Umbilical cord (tissue), 2 donors: ENCODE data around the gene PNLIP. TPM values are rescaled to one million over a fixed set of nuclear protein-coding genes. Genes with fewer than 3 reads are reported as not detected.

Source experiments
- DNase-seq: peaks from one replicate; pipeline ENCODE4 v3.0.0-alpha.2; 2015; ENCODE audit warnings: low spot score
- total RNA-seq: library from RNA; depleted of rRNA; stranded (reverse); fragments of >200 nt; gene quantifications from one replicate; pipeline ENCODE4 v1.2.3, GENCODE V29; 2014; ENCODE audit warnings: low replicate concordance; ENCODE audit not compliant: insufficient read depth

Gene PNLIP
- total RNA-seq, 1 donor from 2014 or later = 0.72 TPM

DNA sequence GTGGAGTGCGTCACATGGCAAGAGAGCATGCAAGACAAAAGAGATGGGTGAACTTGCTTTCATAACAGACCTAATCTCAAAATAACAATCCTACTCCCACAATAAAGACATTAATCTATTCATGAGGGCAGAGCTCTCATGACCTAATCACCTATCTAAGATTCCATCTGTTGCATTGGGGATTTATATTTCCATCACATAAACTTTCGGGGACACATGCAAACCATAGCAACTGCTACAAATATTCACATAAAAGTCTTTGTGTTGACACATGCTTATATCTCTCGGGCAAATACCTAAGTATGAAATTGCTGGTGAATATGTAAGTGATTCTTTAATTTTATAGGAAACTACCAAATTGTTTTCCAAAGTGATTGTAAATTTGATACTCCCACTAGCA lies 29.1 kb downstream of the PNLIP start:
- no peak for DNase-seq

DNA sequence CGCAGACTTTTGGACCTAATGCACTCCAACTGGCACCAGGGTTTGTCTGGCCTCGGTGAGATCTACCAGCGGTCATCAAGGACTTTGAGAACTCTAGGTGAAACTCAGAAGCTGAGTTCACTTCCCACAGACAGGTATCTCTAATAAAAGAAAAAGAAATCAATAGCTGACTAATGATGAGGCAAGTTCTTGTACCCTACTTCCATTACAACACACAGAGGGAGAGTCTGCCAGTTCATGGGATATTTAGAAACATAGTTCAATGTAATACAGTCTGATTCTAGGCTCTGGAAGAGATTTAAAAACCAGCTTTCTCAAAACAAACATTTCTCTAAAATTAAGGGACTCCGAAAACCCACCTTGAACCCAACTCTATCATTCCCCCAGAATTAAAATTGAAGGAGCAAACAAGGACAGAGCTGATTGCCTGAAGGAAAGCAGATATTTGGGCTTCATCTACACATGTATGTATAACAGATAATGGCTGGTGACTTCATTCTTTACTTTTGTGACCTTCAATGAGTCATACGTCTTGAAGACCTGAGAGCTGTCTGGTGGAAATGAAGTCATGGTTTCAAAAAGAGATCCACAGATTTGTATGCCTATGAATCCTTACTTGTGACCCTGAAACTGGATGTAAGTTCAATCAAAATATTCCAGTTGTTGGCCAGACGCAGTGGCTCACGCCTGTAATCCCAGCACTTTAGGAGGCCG lies 42.3 kb downstream of the PNLIP start:
- no peak for DNase-seq

DNA sequence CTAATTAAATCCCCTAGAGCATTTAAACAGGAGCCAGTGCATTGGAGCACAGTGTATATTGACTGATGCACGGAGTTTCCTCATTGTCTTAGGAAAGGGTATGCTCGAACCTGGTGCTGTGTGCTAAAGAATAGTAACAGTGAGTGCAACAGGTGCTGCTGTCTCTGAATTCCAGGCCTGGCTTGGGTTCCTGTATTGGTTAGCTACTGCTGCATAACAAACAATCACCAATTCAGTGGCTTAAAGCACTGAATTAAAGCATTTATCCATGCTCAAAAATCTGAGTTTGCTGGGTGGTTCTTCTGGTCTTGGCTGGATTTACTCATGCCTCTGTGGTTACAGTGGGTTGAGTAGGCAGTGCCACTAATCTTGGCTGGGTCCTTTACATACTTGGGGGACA lies 43.3 kb downstream of the PNLIP start:
- DNase-seq = no peak

DNA sequence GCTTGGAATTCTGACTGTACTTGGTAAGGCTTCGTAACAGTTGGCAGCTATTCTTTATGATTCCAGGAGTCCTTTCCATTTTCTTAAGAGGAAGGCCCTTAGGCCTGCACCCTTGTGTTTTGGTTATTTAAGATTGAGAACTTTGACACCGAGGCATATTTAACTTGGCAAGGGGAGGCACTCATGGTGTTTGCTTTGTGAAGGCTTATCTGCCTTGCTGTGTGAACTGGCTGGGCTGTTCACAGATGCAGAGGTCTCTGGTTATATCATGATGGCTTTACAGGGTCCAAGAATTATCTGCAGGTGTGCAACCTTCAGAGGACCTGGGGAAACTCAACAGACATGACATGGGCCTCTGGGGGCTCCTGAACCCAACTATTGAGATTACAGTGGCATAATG lies 44.2 kb downstream of the PNLIP start:
- no peak for DNase-seq

DNA sequence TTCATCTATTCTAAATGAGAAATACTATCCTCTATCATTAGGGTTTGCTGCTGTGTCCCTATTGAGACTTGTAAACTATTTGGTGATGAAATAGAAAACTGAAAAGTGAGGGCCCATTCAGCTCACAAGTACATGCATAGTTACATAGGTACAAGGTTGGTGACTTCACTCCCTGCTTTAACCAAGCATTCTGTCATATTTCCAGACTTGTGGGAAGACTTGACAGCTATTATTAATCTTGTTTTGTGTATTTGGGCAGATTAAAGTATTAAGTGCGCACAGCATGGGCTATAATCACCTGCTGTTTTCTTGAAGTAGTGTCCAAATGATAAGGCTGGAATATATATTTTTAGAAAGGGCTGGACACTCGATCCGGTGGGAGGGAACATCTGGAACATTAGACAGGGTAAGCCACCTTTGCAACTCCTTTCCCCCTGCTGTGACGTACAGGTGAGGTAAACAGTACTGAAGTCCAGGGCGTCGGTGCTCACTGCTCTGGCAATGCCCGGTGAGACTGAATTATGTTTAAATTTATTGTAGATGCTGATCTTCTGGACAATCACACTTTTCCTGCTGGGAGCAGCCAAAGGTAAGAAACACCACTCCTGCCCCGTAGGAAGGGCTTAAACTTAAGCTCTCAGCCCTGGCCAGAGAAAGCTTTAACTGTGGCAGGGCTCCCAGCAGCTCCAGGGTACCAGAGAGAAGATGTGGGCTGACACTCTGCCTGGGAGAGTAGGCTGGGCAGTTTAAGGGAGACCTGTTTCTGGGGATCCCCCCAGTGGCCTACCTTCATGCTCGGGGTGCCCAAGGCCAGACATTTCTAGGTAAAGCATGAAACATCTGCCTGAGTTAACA lies 45.1 kb downstream of the PNLIP start, which contains the start of gene PNLIPRP1:
TSS of gene PNLIPRP1 (plus strand) at position 370 of the 855 bp plus-strand sequence. CDS start at position 541, 171 bp downstream.
- no peak for DNase-seq

DNA sequence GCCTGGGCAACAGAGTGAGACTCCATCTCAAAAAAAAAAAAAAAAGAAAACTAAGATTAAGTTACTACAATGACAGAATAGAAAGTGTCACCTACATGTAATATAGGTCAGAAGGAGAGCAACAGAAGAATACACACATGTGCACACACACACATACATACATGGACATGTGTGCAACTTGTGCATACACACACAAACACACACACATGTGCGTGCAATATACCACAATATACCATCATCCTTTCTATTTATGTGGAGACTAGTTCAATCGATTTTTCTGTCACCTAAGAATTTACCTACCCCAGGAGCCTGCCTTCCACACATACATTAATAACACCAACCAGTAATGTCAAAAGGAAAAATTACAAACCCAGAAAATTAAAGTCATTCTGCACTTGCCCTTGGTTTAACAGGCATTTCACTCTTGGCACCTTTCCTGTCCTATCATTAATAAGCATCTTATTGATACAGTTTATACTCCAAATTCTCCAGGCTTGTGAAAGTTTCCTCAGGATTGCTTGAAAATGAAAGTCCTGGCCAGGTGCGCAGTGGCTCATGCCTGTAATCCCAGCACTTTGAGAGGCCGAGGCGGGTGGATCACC lies 47.5 kb downstream of the PNLIP start:
- DNase-seq = no peak

DNA sequence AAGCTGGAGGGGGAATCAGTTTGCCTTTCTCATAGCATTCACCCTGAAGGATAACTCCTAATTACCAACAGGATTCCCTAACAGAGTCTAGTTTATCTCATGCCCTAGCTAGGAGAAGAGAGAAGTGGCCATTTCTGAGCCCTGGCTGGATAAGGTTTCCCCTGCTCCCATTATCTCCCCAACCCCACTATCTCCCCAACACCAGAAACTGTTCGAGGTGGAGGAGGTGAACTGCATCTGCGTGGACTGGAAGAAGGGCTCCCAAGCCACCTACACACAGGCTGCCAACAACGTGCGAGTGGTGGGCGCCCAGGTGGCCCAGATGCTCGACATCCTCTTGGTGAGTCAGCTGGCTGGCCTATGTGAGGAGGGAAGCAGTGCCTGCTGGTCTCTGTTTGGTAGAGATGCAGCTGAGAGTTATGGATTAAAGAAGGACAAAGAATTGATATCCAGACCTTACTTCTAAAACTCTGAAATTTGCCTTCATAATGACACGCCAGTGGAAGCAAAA lies 48.8 kb downstream of the PNLIP start:
- DNase-seq = no peak

DNA sequence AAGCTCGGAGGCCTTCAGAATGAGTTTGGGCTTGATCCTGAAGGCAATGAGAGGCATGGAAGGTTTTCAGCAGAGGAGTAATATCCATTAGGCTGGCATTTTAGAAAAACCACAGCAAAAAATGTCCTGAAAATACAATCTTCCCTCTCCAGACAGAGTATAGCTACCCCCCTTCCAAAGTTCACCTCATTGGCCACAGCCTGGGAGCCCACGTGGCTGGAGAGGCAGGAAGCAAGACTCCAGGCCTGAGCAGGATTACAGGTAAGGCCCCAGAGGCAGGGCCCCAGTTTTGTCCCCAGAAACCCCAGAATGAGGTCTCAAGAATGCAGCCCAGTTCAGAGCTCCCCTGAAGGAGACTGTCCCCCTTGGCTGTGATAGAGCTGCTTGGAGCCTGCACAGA lies 50.3 kb downstream of the PNLIP start:
- DNase-seq = no peak

DNA sequence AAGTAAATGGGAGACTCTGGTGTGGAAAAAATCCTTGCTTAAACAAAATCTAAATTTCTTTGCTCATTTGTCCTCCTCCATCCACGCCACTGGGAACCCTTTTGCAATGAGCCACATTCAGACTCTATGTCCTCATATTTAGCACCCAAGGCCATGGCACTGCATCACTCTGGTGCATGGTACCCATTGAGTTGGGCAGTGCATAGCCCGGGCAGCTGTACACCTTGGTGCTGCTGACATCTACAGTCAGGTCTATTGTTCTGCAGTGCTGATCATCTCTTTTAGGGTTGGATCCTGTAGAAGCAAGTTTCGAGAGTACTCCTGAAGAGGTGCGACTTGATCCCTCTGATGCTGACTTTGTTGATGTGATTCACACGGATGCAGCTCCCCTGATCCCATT lies 51.8 kb downstream of the PNLIP start:
- DNase-seq = no peak

DNA sequence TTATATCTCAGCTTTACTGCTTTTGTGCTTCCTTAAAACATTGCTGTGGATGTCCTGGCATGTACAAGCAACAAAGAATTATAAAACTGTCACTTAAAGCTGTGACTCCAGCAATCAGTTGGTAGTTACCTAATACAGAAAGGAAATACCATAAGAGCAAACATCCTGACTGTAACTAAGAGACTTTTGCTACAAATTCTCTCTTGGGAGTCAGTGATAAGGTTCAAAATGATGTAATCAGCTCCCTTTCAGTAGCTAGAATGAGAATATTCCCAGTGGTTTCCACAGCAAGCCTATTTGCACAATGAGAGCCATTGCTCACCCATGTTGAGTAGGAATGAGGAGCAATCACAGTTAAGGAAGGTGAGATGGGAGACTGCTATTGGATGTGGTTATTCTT lies 52.6 kb downstream of the PNLIP start:
- DNase-seq = peak; percentile 18

DNA sequence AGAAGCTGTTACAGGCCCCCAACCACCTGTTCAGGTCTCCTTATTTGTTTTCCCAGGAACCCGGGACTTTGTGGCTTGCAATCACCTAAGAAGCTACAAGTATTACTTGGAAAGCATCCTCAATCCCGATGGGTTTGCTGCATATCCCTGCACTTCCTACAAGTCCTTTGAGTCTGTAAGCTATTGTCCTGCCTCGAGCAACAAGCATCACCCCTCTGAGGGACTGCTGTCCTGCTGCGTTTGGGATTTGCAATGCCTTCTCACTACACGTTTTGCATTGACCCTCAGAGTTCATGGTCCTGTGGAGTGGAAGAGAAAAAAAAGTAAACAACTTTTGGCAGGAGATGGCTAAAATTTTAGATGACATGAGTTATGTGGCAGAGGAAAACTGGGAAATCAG lies 54.3 kb downstream of the PNLIP start:
- no peak for DNase-seq

DNA sequence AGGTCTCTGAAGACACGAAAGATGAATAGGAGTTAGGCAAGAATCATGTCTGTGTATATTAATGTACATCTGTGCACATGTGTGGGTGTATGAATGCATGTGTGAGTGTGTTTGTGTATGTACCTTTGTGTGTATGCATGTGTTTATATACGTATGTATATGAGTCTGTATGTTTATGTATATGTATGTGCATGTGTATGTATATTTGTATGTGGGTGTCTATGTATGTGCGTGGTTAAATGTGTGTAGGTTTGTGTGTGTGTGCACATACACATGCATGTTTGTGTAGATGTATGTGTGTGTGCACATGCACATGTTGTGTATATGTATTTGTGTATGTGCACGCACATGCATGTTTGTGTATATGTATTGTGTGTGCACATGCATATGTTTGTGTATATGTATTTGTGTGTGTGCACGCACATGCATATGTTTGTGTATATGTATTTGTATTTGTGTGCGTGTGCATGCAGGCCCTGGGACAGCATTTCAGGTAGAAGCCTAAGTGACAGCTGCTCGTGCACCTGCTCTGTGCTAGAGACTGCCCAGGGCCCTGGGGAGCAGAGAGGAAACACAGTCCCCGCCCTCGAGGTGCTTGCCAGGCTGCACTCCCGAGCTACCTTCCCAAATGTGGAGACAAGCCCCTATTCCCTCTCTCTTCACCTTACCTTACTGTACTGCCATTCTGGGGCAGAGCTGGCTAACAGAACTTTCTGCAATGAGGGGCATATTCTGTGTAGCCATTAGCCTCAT lies 57.1 kb downstream of the PNLIP start:
- DNase-seq = no peak

DNA sequence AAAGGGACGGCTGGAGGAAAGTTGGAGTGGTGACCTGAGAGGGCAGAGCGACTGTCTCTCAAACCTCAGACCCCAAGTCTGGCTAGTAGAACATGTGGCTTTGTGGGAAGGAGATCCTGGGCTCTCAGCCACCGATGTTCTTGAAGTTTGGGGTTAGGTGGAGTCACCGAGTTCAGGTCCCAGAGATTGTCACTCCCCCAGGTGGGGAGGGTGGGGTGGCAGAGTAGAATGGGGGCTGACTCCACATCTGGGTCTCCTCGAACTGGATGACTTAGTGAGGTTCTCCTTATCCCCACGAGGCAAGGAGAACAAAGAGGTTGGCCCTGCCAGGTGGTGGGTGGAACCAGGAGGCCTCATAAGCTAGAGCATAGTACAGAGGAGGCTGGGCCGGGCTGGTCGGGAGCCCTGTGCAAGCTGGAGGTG lies 60.3 kb downstream of the PNLIP start:
- DNase-seq = no peak

DNA sequence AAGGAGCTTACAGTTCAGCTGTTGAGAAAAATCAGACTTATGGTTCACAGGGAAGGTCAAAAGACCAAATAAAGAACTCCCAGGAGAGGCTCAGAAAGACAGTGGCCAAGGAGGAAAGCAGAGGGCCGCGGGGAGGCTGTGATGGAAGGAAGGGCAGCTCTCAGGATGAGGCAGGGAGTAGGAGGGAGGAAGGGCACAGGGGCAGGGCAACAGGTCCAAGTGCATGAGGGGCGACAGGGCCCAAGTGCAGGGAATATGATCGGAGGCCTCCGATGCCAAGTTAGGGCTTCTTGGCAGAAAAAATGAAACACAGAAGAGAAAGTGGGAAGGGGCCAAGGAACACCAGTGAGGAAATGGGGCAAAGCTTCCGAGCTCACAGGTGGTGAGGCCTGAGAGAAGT lies 61.6 kb downstream of the PNLIP start:
- no peak for DNase-seq

DNA sequence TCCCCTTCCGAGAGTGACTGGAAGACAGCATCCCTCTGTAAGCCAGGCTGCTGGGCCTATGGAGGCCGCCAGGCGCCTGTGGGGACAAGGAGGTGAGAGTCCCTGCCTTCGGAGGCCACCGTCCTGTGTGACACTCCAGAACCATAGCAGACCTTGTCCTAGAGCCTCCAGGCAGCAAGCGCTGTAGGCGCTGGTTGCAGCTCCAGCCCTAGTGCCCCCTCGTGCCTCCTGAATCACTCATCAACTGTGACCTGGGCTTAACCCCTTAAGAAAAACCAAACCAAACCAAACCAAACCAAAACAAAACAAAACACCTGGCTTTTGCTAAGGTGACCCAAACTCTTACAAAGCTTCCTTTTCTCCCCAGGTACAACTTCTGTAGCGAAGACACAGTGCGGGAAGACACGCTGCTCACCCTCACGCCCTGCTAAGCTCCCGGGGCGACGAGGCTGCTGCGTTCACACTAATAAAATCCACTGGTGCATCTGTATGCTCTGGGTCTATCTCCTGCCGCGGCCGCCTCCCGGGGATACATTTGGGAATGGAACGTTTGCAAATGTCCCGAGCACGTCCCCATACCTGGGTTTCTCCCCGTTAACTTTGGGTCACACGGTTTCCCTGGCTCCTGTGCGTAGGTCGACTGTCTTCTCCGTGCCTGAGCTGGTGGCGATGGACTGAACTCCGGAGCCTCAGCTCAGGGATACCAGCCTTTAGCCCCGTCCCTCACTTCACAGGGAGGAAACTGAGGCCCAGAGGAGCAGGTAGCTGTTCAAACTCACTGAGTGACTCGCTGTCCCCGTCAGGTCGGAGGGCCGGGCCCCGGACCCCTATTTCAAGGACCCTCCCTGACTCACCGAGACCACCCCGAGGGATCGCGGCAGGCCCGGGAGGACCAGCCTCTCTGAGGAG lies 63.2 kb downstream of the PNLIP start:
- no peak for DNase-seq

DNA sequence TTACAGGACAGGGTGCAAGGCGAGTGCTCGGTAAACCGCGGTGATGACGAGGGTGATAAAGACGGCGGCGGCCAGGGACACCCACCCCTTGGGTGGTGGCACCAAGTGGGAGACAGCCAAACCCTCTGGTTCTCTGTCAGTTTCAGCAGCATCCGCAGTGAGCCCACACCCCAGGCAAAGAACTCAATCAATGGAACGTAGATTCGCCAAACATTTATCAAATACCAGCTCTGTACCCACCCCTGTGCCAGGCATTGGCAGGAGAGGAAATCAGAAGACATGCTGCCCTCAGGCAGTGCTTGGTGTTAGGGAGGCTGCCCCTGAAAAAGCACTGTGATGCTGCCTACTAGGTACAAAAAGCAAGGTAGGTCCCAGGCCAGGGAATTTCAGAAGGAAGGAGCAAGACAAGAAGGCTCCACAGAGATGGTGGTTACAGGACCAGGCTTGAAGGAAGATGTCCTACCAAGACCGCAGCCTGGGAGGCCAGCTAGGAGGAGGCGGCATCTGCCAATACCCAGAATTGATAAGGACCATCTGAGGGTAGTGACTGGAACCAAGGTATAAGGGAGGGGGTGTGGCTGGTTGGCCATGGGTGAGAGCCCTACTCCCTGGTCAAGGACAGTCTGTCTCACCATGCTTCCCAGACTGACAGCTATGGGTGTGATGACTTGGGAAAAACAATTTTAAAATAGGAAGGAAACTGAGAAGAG lies 64.9 kb downstream of the PNLIP start:
- DNase-seq = no peak

DNA sequence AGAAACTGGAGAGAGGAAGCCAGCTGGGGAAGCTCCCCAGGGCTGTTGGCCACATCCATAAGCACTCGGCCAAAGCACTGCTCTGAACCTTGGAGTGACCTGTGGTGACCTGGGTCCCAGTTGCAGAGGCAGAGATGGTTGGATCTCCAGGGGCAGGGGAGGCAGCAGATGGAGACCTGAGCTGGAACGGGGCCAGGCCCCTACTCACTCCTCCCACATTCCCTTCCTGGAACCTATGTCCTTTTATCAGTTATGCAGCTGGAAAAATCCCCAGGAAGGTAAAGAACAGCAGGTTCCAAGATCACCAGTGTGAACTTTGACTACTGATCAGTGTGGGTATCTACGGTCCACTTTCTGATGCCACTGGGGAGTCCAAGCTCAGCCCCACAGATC lies 65.4 kb downstream of the PNLIP start:
- DNase-seq = no peak

DNA sequence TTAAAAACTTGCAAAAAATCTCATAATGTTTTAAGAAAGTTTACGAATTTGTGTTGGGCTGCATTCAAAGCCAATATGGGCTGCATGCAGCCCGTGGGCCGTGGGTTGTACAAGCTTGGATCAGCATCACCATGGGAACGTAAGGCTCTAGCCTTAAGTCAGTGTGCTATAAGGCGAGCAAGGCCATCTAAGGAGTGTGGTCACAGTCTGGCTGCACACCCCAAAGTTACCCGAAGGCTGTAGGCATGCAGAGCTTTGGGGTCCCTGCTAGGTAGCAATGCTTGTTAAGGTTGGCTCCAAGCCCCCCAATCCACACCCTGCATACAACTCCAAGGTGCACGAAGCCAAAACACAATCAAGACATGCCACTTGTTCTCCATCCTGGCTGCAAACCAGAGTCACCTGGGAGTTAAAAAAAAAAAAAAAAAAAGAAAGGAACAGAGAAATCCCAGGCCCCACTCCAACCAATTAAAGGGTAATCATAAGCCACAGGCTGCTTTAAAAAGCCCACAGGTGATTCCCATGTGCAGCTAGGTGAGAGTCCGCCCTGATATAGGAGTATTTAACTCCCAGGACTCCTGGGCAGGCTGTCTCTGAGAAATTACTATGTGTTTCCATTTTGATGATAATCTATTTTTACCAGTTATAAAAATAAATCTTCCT lies 66.5 kb downstream of the PNLIP start:
- no peak for DNase-seq

DNA sequence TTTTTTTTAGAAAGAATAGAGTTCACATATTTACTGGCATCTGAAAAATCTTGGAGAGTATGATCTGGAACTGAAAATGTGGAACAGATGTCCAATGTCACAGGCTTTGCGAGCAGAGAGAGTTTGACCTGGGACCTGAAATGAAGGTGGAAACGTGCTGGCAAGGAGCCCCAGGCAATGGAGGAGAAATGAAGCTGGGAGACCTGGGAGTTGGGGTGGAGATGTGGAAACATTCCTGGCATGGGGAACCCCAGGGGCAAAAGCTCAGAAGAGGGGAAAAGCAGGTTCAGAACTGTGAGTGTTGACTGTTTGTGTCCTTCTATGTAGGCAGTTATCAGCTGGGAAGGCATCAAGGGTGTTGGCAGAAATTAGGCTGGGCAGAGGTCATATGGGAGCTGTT lies 67.7 kb downstream of the PNLIP start:
- no peak for DNase-seq
